HG02970 (cell line): ENCODE results near the gene HIPK2.
"Not testable (repeated sequence)": the region's sequence is repeated elsewhere in the genome, so short reads cannot be mapped to it uniquely, and the experiment has no call there.

Experiments used
- ATAC-seq: cut with Tn5 transposase; IDR thresholded peaks from one replicate; pipeline ENCODE4 v1.9.1; 2021; ENCODE audit warnings: mild to moderate bottlenecking, moderate library complexity, moderate number of reproducible peaks; ENCODE audit not compliant: unreplicated experiment, low FRiP score

HIPK2 gene

GRCh38 chr7:139560199-139560598, 217.6 kb downstream of the HIPK2 start:
- ATAC-seq: no peak

DNA sequence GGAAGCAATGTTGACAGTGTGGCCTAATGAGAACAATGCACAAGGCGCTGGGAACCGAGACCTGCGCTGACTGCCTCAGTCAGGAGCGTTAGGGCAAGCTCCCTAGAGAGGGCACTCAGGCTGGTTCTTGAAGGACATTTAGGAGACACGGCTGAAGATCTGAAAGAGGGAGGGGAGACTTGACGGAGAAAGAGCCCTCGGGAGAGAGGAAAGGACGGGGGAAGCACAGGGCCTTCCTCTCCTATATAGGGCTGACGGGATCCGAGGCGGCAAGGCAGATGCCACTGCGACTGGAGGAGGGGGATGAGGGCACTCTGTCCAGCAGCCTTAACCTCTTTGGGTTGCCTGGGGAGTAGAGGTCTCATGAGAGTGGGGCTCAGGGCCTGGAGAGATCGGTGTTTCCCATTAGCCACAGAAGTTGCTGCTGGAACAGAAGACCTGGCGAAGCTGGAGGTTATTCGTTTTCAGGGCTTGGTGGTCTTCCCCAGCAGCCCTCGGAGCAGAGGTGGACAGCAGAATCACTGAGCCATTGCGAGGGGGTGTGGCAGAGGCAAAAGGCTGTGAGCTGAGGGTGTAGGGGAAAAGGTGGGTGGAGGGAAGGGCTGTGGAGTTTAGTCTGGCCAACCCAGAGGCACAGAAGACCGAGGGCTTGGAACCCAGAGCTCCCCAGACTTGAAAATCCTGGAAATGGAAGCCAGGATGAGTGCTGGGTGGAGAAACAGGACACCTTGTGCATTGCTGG, 218.3 kb downstream of the HIPK2 start:
- no peak for ATAC-seq

DNA sequence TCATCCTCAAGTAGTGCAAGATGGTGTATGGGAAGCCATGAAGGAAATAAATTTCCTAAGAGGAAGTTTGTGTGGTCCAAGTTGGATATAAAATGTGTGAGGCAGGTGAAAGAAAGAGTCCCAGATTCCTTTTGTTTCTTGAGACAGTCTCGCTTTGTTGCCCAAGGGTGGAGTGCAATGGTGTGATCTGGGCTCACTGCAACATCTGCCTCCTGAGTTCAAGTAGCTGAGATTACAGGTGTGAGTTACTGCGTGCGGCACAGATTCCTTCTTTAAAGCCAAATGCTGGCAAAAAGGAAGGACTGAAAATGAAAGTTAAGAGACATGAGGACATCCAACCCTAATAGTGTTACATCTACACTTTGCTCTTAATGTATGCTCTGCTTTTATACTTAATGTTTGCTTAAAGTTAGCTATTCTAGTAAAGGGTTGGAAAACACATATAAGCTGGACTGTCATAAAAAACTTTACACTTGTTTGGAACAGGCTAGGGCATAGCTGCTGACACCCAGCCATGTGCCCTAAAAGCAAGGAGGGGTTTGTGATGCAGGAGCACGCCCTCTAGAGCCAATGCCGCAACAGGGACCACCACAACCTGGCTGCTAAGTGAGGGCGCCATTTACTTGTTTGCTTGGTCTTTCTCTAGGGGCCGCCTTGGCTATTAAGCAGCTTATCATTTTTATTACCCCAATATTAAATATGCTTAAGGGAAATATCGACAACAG, 219.8 kb downstream of the HIPK2 start:
- no peak for ATAC-seq

GRCh38 chr7:139553991-139554700, 223.7 kb downstream of the HIPK2 start:
- not testable (repeated sequence) for ATAC-seq

GRCh38 chr7:139548302-139549028, 229.3 kb downstream of the HIPK2 start:
- no peak for ATAC-seq

- ATAC-seq: no peak
Observed at GRCh38 chr7:139544645-139545044, 233.2 kb downstream of the HIPK2 start.

GRCh38 chr7:139543801-139544603, 233.8 kb downstream of the HIPK2 start:
- ATAC-seq: no peak

- no peak for ATAC-seq
Observed at GRCh38 chr7:139542308-139543151, 235.3 kb downstream of the HIPK2 start.

DNA sequence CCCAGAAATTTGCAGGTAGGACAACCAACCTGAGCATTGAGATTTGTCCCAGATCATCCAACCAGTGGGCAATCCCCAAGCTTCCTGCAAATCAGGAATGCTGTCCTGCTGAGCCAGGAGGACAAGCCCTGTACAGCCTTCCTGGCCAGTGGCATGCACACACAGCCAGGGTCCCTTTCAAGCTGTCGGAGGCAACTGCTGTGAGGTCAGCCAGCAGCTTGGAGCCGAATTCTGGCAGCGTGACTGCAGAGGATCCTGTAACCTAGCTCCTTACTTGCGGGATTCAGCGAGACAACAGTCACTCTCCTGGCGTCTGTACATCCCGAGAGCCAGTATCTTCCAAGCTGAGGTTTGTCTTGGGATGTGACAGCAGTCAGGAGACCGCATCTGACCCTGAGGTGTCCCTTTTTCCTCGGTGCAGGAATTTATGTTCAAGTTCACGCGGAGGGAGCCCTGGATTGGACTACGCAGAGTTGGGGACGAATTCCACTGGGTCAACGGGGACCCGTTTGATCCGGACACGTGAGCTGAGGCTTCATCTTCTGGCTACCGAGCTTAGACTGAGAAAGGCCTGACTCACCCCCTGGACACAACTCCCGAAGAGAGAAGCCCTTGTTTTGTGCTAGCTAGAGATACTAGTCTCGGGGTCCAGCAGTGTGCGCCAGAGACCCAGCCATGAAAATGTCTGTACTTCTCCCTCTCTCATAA, 236.0 kb downstream of the HIPK2 start:
- ATAC-seq: no peak

- no peak for ATAC-seq
Observed at GRCh38 chr7:139540203-139540602, 237.6 kb downstream of the HIPK2 start.

DNA sequence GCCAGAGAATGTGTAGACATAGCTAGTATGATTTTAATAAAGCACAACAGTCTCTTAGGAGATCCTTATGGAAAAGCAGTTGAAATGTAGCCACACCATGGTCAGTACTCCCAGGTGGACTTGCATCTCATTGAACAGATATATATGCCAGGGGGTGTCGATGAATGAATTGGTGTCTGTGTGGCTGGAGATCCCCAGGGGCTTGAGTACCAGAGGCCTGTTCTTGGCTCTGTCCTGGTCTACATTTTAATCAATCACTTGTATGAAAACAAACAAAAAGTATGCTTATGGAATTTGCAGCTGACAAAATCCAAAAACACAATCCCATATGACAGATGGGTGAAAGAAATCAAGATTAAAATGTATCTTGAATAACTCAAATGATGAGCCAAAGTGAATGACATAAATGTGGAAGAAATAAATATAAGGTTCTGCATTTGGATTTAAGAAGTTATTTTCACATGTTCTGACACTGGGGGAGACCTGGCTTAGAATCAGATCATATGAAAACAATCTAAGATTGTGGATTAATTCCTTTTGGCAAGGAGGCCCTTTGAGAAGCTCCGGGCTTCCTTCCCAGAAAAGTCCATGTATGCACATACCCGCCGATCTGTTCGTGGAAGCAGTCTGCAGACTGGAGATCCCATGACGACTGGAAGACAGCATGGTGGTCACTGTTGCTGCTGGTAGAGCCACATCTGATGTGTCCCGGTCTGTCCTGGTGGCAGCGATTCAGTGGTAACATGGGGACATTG, 238.7 kb downstream of the HIPK2 start:
- no peak for ATAC-seq

DNA sequence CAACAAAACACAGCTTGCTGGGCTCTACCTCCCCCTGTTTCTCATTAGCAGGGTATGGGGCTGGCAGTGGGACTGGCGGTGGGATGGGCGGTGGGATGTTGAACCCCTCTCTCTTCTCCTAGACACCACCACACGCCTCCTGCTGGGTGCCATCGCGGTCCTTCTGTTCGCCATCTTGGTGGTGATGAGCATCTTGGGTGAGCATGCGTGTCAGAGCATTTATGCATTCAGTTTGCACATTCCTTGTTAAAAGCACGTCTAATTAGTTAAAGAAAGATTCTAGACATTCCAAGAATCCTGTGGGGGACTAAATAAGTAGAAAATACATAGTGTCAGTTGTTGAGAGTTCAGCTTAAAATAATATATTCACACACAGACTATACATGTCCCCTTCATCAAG, 241.6 kb downstream of the HIPK2 start:
- ATAC-seq: no peak

DNA sequence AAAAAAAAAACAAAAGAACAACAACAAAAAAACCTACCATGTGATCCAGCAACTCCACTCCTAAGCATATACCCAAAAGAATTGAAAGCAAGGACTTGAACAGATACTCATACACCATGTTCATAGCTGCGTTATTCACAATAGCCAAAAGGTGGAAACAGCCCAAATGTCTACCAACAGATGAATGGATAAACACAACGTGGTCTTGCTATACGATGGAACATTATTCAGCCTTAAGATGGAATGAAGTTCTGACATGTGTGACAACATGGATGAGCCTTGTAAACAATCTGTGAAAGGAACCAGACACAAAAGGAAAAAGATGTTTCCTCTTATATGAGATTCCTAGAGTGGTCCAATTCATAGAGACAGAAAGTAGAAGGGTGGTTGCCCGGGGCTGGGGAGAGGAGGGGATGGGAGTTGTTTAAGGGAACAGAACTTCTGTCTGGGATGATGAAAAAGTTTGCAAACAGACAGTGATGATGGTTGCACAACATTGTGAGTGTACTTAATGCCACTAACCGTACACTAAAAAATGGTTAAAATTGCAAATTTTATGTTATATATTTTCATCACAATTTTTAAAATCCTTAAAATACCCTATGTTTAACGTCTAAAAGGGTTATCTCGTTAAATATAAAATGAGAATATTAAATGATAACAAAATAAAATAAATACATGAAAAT, 242.7 kb downstream of the HIPK2 start:
- ATAC-seq: no peak

- no peak for ATAC-seq
Observed at GRCh38 chr7:139534096-139534495, 243.7 kb downstream of the HIPK2 start.

GRCh38 chr7:139532636-139533155, 245.1 kb downstream of the HIPK2 start:
- no peak for ATAC-seq

DNA sequence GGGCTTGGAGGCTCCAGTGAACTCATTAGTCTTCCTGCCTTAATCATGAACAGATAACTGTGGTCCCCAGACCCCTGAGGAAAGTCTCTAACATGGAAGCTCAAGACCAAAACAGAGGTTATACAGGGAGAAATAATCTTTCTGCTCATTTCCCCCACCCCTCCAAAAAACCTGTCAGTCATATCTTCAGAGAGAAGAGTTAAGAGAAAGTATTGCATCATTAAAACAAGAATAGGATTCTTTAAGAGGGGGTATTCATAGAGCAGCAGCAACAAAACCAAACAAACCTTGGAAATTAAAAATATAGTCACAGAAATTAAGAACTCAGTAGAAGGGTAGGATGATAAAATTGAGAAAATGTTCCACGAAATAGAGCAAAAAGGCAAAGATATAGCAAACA, 246.7 kb downstream of the HIPK2 start:
- ATAC-seq: no peak
